Measurements from ENCODE around the gene TAF15. TPM values are rescaled to one million over a fixed set of nuclear protein-coding genes. Genes with fewer than 3 reads are reported as not detected.

Gene TAF15
- polyA plus RNA-seq, 1 of the 3 experiments (the other 2 are of a cell fraction) = 78.0 TPM

Small RNAs within 50 kb of the gene (small RNA-seq; reads per million reads assigned to genes)
- gene RF00100 = 8.0 to 69.0 (median 19.6) reads per million in 7 experiments

Other genes starting within 250 kb of the TAF15 start
- not detected in 2 replicates for gene SLFN14, start 248.7 kb upstream of the TAF15 start, polyA plus RNA-seq (2012; rRNA removed)
- gene PEX12, start 230.9 kb upstream of the TAF15 start, polyA plus RNA-seq (2012; rRNA removed) = 4.3 and 5.4 TPM in 2 replicates
- gene AP2B1, start 222.2 kb upstream of the TAF15 start, polyA plus RNA-seq (2012; rRNA removed) = 97.8 and 135 TPM in 2 replicates
- 4.2 and 4.3 TPM in 2 replicates for gene RASL10B, start 77.8 kb upstream of the TAF15 start, polyA plus RNA-seq (2012; rRNA removed)
- gene GAS2L2, start 56.2 kb upstream of the TAF15 start, polyA plus RNA-seq (2012; rRNA removed) = 0.02 TPM in 1 of 2 replicates, not detected in the other
- 0.05 TPM in 1 of 2 replicates, not detected in the other for gene C17orf50, start 48.6 kb upstream of the TAF15 start, polyA plus RNA-seq (2012; rRNA removed)
- gene MMP28, start 13.8 kb upstream of the TAF15 start, polyA plus RNA-seq (2012; rRNA removed) = 0.23 and 0.33 TPM in 2 replicates
- gene HEATR9, start 59.4 kb downstream of the TAF15 start, polyA plus RNA-seq (2012; rRNA removed) = not detected in 2 replicates
- gene CCL5, start 70.9 kb downstream of the TAF15 start, polyA plus RNA-seq (2012; rRNA removed) = 0.23 and 0.57 TPM in 2 replicates
- 1.8 and 2.5 TPM in 2 replicates for gene RDM1, start 121.3 kb downstream of the TAF15 start, polyA plus RNA-seq (2012; rRNA removed)
- not detected in 2 replicates for gene LYZL6, start 134.2 kb downstream of the TAF15 start, polyA plus RNA-seq (2012; rRNA removed)
- not detected in 2 replicates for gene CCL16, start 172.0 kb downstream of the TAF15 start, polyA plus RNA-seq (2012; rRNA removed)
- not detected in 2 replicates for gene CCL14, start 177.2 kb downstream of the TAF15 start, polyA plus RNA-seq (2012; rRNA removed)
- gene CCL15, start 192.1 kb downstream of the TAF15 start, polyA plus RNA-seq (2012; rRNA removed) = not detected in 2 replicates
- gene CCL23, start 208.5 kb downstream of the TAF15 start, polyA plus RNA-seq (2012; rRNA removed) = not detected in 2 replicates